ENCODE results near the gene TRAK2. TPM values are rescaled to one million over a fixed set of nuclear protein-coding genes. Genes with fewer than 3 reads are reported as not detected.

TRAK2 gene
- total and polyA plus RNA-seq, 2 experiments from 2014 or later, result 6.7 to 17.0 TPM

GRCh38 chr2:201432038-201432620, 19.1 kb downstream of the TRAK2 start (continued):
- TF ChIP-seq ZNF462 (CRISPR knock-in tag; IDR thresholded peaks at IDR 0.05) (no peak), CREB1 (CRISPR knock-in tag; IDR thresholded peaks at IDR 0.05; ENCODE audit: low read depth) (no peak), EZH2phosphoT487 (IDR thresholded peaks at IDR 0.05; ENCODE audit: unreplicated experiment) (no peak), ZNF114 (CRISPR knock-in tag; IDR thresholded peaks at IDR 0.05) (no peak), EZH2 (IDR thresholded peaks at IDR 0.05; ENCODE audit: low read depth, unreplicated experiment) (no peak), ETS1 (IDR thresholded peaks at IDR 0.05) (no peak), STAT1 (IDR thresholded peaks at IDR 0.05; ENCODE audit: unreplicated experiment) (no peak)

- no peaks in the 10 kb centered on the region for H3K27me3 Mint-ChIP-seq (ENCODE audit: insufficient read depth, low read depth, poor library complexity)
- no peak for TF ChIP-seq POLR2AphosphoS5 (IDR thresholded peaks at IDR 0.05; ENCODE audit: low read depth)
- no peak for TF ChIP-seq REST (IDR thresholded peaks at IDR 0.05; ENCODE audit: unreplicated experiment)
- TF ChIP-seq EZH2 (IDR thresholded peaks at IDR 0.05; ENCODE audit: low read depth, unreplicated experiment), result no peak
- no peak for TF ChIP-seq EZH2phosphoT487 (IDR thresholded peaks at IDR 0.05; ENCODE audit: unreplicated experiment)
These were observed 20.4 kb downstream of the TRAK2 start for GRCh38 chr2:201430839-201431238.

More at GRCh38 chr2:201430839-201431238, 20.4 kb downstream of the TRAK2 start:
- H2AFZ ChIP-seq, result no peak overlapping the region
- no peak overlapping the region for H3K4me3 ChIP-seq
- ATAC-seq, result no peak
- H4K20me1 ChIP-seq (replicated peaks; ENCODE audit: insufficient read depth), result no peaks in the 10 kb centered on the region; the same call in 1 of the 2 replicates
- no peak overlapping the region for H3K27ac ChIP-seq (ENCODE audit: low read depth)
- Mint-ChIP-seq H3K9me3 (peaks cover 38% of the 10 kb centered on the region), H3K27ac (no peak overlapping the region), H3K4me1 (peaks cover 9% of the 10 kb centered on the region; the same call in 1 of the 3 replicates), H3K4me3 (no peak overlapping the region), H3K36me3 (ENCODE audit: low read depth) (peaks cover 32% of the 10 kb centered on the region)
- H3K27me3 ChIP-seq (ENCODE audit: insufficient read depth), result no peaks in the 10 kb centered on the region
- no peak overlapping the region for H3K4me2 ChIP-seq
- H3K36me3 ChIP-seq (ENCODE audit: insufficient read depth), result 0 out of 2 replicates have a peak, but pooled peaks cover 6% of the 10 kb centered on the region
- H3K9me2 ChIP-seq (ENCODE audit: insufficient read depth), result no peaks in the 10 kb centered on the region
- no peaks in the 10 kb centered on the region for H3F3A ChIP-seq (replicated peaks; ENCODE audit: low read depth)
- peaks cover 4% of the 10 kb centered on the region; the same call in 1 of the 2 replicates for H3K4me1 ChIP-seq (ENCODE audit: insufficient read depth)
- H3K79me2 ChIP-seq (replicated peaks; ENCODE audit: insufficient read depth), result peaks cover 40% of the 10 kb centered on the region
- DNase-seq (ENCODE audit: low spot score), result no peak

Measured in GM23338 (cell line).